Colonic mucosa (tissue), 4 donors: ENCODE data around the gene TCEA2. TPM values are rescaled to one million over a fixed set of nuclear protein-coding genes. Genes with fewer than 3 reads are reported as not detected.

Experiments
- DNase-seq: peaks from one replicate; pipeline ENCODE4 v3.0.0-alpha.2; 2020
- H3K27ac ChIP-seq: fragments of 200-600 bp; one replicate; pipeline ENCODE4 v1.8.0; 2021
- H3K27me3 ChIP-seq: fragments of 200-600 bp; one replicate; pipeline ENCODE4 v1.8.0; 2021
- H3K36me3 ChIP-seq: fragments of 200-600 bp; one replicate; pipeline ENCODE4 v1.8.0; 2021
- H3K4me1 ChIP-seq: fragments of 200-600 bp; one replicate; pipeline ENCODE4 v1.8.0; 2021; ENCODE audit warnings: mild to moderate bottlenecking
- H3K4me3 ChIP-seq: fragments of 200-600 bp; one replicate; pipeline ENCODE4 v1.8.0; 2021
- H3K9ac ChIP-seq, 2 donors: one replicate each; pipeline ENCODE4 v1.7.0; 2013; ENCODE audit warnings: control low read depth in 2 of 2, low read depth in 2 of 2, low read length in 2 of 2
- H3K9me3 ChIP-seq: fragments of 200-600 bp; one replicate; pipeline ENCODE4 v1.8.0; 2021
- intact Hi-C: fragments of 100-400 bp; cut with DNase I; formaldehyde crosslinking; loops from one replicate; pipeline ENCODE4 v1.14.1; 2022
- total RNA-seq, 2 donors: library from RNA; stranded (reverse); fragmentation: NEBNext Ultra II Directional in 1 of 2; extraction: Animal tissue kit (Norgen Biotek cat#: 25700) in 1 of 2; gene quantifications; one replicate each; pipeline ENCODE4 v1.2.1, GENCODE V29; 2021
- TF ChIP-seq, protein P1 (sequence below): fragments of 200-600 bp; IDR thresholded peaks from one replicate; pipeline ENCODE4 v1.8.0; 2022; ENCODE audit warnings: antibody characterized with exemption, mild to moderate bottlenecking
- donor health status: healthy.
- donor health status: DM: no; HTN: no; CAD: no.
- donor health status: DM: no; HTN: no; CAD: no.

TCEA2 gene
- total RNA-seq, 2 donors from 2014 or later, result 7.3 to 11.8 TPM

GRCh38 chr20:64032706-64033624, 30.0 kb upstream of the TCEA2 start:
- peaks cover 13% of the 10 kb centered on the region for H3K4me1 ChIP-seq
- no peak overlapping the region for H3K27ac ChIP-seq
- peaks cover 18% of the 10 kb centered on the region for H3K27me3 ChIP-seq
- intact Hi-C loops, result no loop called here
- no peak overlapping the region for H3K4me3 ChIP-seq
- H3K9ac ChIP-seq, result no peak overlapping the region
- no peaks in the 10 kb centered on the region for H3K9me3 ChIP-seq
- no peak for DNase-seq
- TF ChIP-seq, protein P1, sequence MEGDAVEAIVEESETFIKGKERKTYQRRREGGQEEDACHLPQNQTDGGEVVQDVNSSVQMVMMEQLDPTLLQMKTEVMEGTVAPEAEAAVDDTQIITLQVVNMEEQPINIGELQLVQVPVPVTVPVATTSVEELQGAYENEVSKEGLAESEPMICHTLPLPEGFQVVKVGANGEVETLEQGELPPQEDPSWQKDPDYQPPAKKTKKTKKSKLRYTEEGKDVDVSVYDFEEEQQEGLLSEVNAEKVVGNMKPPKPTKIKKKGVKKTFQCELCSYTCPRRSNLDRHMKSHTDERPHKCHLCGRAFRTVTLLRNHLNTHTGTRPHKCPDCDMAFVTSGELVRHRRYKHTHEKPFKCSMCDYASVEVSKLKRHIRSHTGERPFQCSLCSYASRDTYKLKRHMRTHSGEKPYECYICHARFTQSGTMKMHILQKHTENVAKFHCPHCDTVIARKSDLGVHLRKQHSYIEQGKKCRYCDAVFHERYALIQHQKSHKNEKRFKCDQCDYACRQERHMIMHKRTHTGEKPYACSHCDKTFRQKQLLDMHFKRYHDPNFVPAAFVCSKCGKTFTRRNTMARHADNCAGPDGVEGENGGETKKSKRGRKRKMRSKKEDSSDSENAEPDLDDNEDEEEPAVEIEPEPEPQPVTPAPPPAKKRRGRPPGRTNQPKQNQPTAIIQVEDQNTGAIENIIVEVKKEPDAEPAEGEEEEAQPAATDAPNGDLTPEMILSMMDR, result no peak
- peaks cover 16% of the 10 kb centered on the region for H3K36me3 ChIP-seq

DNA sequence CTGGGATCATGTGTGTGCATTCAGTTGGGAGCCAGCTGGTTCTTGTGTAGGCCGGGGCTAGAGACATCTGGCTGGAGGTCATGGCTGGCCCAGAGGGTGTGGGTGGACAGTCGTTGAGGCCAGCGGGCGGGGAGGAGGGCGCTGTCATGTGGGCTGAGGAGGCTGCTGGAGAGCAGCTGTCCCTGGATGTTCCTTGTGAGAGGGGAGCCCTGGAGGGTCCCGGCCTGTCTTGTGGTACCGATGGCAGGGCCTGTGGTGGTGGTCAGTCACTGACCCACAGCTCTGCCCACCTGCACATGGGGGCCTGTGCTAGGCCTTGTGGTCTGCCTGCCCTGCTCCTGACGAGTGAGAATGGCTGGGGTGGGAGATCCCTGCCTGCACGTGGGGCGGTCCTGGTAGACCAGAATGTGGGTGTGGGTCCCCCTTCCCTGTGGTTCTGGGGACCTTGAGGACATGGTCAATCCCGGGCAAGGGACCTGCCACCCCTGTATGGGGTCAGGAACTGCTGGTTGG, 29.0 kb upstream of the TCEA2 start:
- peaks cover 16% of the 10 kb centered on the region for H3K4me1 ChIP-seq
- H3K9ac ChIP-seq, result no peak overlapping the region
- TF ChIP-seq, protein P1, result no peak
- no peaks in the 10 kb centered on the region for H3K9me3 ChIP-seq
- no peak overlapping the region for H3K27ac ChIP-seq
- no peak overlapping the region for H3K4me3 ChIP-seq
- peaks cover 16% of the 10 kb centered on the region for H3K36me3 ChIP-seq
- H3K27me3 ChIP-seq, result peaks cover 18% of the 10 kb centered on the region
- intact Hi-C loops, result no loop called here
- DNase-seq, result no peak

- Histone ChIP-seq H3K9ac (no peak overlapping the region), H3K4me1 (peaks cover 11% of the 10 kb centered on the region), H3K27ac (no peak overlapping the region), H3K36me3 (peaks cover 8% of the 10 kb centered on the region), H3K4me3 (no peak overlapping the region), H3K9me3 (no peaks in the 10 kb centered on the region), H3K27me3 (peaks cover 19% of the 10 kb centered on the region)
- TF ChIP-seq, protein P1, result no peak
- DNase-seq, result no peak
- intact Hi-C loops, result no loop called here
Observed at GRCh38 chr20:64035066-64035932, 27.7 kb upstream of the TCEA2 start.

GRCh38 chr20:64035933-64036345, 27.1 kb upstream of the TCEA2 start, which contains the start of gene C20orf204:
TSS of gene C20orf204 (plus strand) at chr20:64036182. CDS start at chr20:64036324, 142 bp downstream.
- intact Hi-C loops, result no loop called here
- H3K4me3 ChIP-seq, result no peak within 1 kb of the TSS
- TF ChIP-seq, protein P1, result no peak
- DNase-seq, result no peak
- peaks cover 6% of the 10 kb centered on the region for H3K4me1 ChIP-seq
- H3K9me3 ChIP-seq, result no peaks in the 10 kb centered on the region
- H3K27ac ChIP-seq, result no peak within 1 kb of the TSS
- H3K9ac ChIP-seq, result no peak within 1 kb of the TSS
- peaks cover 8% of the 10 kb centered on the region for H3K36me3 ChIP-seq
- H3K27me3 ChIP-seq, result peaks cover 26% of the 10 kb centered on the region
